ENCODE results near the gene CEACAM16. TPM values are rescaled to one million over a fixed set of nuclear protein-coding genes. Genes with fewer than 3 reads are reported as not detected.
"Not testable (repeated sequence)": the region's sequence is repeated elsewhere in the genome, so short reads cannot be mapped to it uniquely, and the experiment has no call there.

Gene CEACAM16
- total RNA-seq, 2 donors from 2014 or later: not detected

DNA sequence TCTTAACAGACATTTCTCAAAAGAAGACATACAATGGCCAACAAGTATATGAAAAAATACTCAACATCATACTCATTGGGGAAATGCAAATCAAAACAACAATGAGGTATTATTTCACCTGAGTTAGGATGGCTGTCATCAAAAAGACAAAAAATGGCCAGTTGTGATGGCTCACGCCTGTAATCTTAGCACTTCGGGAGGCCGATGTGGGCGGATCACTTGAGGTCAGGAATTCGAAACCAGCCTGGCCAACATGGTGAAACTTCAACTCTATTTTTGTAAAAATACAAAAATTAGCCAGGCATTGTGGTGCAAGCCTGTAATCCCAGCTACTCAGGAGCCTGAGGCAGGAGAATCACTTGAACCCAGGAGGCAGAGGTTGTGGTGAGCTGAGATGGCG is 22.0 kb downstream of the CEACAM16 start:
- H3K27ac Mint-ChIP-seq: no peak overlapping the region
- no peaks in the 10 kb centered on the region for H3K36me3 ChIP-seq (ENCODE audit: control insufficient read depth, insufficient read depth, low read length)
- H3K4me1 Mint-ChIP-seq: peaks cover 6% of the 10 kb centered on the region
- no peak overlapping the region for H3K4me3 Mint-ChIP-seq
- no peak overlapping the region for H3K4me3 ChIP-seq (ENCODE audit: low read length)
- H3K4me1 ChIP-seq (ENCODE audit: control insufficient read depth, insufficient read depth, low read length): peaks cover 5% of the 10 kb centered on the region
- no peaks in the 10 kb centered on the region for H3K27me3 ChIP-seq (ENCODE audit: control insufficient read depth, insufficient read depth, low read length, poor library complexity, severe bottlenecking)
- TF ChIP-seq, protein P1, sequence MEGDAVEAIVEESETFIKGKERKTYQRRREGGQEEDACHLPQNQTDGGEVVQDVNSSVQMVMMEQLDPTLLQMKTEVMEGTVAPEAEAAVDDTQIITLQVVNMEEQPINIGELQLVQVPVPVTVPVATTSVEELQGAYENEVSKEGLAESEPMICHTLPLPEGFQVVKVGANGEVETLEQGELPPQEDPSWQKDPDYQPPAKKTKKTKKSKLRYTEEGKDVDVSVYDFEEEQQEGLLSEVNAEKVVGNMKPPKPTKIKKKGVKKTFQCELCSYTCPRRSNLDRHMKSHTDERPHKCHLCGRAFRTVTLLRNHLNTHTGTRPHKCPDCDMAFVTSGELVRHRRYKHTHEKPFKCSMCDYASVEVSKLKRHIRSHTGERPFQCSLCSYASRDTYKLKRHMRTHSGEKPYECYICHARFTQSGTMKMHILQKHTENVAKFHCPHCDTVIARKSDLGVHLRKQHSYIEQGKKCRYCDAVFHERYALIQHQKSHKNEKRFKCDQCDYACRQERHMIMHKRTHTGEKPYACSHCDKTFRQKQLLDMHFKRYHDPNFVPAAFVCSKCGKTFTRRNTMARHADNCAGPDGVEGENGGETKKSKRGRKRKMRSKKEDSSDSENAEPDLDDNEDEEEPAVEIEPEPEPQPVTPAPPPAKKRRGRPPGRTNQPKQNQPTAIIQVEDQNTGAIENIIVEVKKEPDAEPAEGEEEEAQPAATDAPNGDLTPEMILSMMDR (conservative IDR thresholded peaks at IDR 0.05): no peak
- no peak overlapping the region for H3K27ac ChIP-seq (ENCODE audit: low read depth, low read length)
- DNase-seq: no peak
- peaks cover 1% of the 10 kb centered on the region for H3K9me3 ChIP-seq (ENCODE audit: control insufficient read depth, low read length)
- H3K36me3 Mint-ChIP-seq (ENCODE audit: low read depth): no peaks in the 10 kb centered on the region
- no peaks in the 10 kb centered on the region for H3K9me3 Mint-ChIP-seq
- no peak overlapping the region for H3K9ac ChIP-seq (ENCODE audit: extremely low read depth, low read length, poor library complexity, severe bottlenecking)
- peaks cover 5% of the 10 kb centered on the region for H3K27me3 Mint-ChIP-seq (ENCODE audit: insufficient read depth)
- WGBS, 2 experiments (ENCODE audit: insufficient coverage in 1 of 2, insufficient read length in 1 of 2): 89 to 95% methylated on average over 5 to 6 of the region's 6 CpGs

DNA sequence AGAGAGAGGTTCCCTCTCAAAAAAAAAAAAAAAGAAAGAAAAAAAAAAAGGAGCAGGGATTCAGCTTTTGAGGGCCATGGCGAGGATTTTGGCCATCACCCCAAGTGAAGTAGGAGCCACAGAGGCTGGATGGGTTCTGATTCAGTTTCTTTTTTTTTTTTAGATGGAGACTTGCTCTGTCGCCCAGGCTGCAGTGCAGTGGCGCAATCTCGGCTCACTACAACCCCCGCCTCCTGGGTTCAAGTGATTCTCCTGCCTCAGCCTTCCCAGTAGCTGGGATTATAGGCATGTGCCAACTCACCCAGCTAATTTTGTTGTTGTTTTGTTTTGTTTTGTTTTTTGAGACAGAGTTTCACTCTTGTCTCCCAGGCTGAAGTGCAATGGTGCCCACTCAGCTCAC is 22.4 kb downstream of the CEACAM16 start:
- not testable (repeated sequence) for H3K27me3 Mint-ChIP-seq (ENCODE audit: insufficient read depth); H3K4me1 Mint-ChIP-seq; H3K4me3 ChIP-seq (ENCODE audit: low read length); H3K9me3 ChIP-seq (ENCODE audit: control insufficient read depth, low read length); H3K36me3 ChIP-seq (ENCODE audit: control insufficient read depth, insufficient read depth, low read length); DNase-seq; H3K27me3 ChIP-seq (ENCODE audit: control insufficient read depth, insufficient read depth, low read length, poor library complexity, severe bottlenecking); H3K27ac Mint-ChIP-seq; H3K9ac ChIP-seq (ENCODE audit: extremely low read depth, low read length, poor library complexity, severe bottlenecking); H3K27ac ChIP-seq (ENCODE audit: low read depth, low read length); H3K4me3 Mint-ChIP-seq; H3K36me3 Mint-ChIP-seq (ENCODE audit: low read depth); H3K4me1 ChIP-seq (ENCODE audit: control insufficient read depth, insufficient read depth, low read length); H3K9me3 Mint-ChIP-seq
- 89% methylated on average over 5 of the region's 5 CpGs; no CpG with 5 or more reads in 1 of the 2 experiments for WGBS, 2 experiments (ENCODE audit: insufficient coverage in 1 of 2, insufficient read length in 1 of 2)

DNA sequence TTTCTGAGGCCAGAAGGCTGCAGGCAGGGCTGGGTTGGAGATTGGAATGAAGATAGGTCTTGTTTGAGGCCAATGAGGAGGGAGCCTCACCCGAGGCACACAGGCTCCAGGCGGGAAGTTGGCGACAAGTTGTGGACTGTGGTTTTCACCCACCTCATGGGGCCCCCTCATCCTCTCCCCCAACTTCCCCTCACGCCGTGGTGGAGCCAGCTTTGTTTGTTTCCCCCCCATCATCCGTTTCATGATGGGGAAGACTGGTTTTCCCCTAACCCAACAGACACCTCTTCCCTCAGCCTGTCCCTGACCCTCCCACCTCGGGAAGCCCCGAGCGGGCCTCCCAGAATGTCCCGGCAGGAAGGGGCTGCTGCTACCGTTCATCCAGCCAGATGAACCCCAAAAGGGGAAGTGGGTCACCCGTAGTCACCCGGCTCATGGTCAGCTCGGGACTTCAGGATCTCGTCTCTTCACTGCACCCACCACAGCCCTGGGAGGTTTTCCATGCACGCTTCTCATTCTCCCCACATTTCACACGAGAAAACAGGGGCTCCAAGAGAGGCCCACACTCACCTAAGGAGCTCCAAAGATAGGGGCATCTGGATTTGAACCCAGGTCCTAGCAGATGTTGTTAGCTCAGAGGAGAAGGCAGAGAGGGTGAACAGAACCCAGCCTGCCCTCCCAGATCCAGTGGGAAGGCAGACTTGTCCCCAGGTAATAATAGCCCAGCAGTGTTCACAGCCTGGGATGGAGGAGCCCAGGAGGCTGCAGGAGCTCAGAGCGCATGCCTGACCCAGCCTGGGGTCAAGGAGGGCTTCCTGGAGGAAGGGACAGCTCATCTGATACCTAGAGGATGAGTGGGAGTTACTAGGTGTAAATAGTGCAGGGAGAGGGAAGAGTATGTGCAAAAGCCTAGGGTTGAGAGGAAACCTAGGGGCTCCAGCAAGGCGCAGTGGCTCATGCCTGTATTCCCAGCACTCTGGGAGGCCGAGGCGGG is 23.5 kb downstream of the CEACAM16 start:
- no peak overlapping the region for H3K27ac Mint-ChIP-seq
- no peaks in the 10 kb centered on the region for H3K36me3 Mint-ChIP-seq (ENCODE audit: low read depth)
- no peak overlapping the region for H3K9ac ChIP-seq (ENCODE audit: extremely low read depth, low read length, poor library complexity, severe bottlenecking)
- no peaks in the 10 kb centered on the region for H3K9me3 Mint-ChIP-seq
- H3K27ac ChIP-seq (ENCODE audit: low read depth, low read length): no peak overlapping the region
- WGBS, 2 experiments (ENCODE audit: insufficient coverage in 1 of 2, insufficient read length in 1 of 2): 84 to 91% methylated on average over 11 to 21 of the region's 21 CpGs
- H3K9me3 ChIP-seq (ENCODE audit: control insufficient read depth, low read length): no peaks in the 10 kb centered on the region
- H3K4me3 Mint-ChIP-seq: no peak overlapping the region
- no peak overlapping the region for H3K4me3 ChIP-seq (ENCODE audit: low read length)
- DNase-seq: no peak
- H3K36me3 ChIP-seq (ENCODE audit: control insufficient read depth, insufficient read depth, low read length): no peaks in the 10 kb centered on the region
- peaks cover 5% of the 10 kb centered on the region for H3K4me1 ChIP-seq (ENCODE audit: control insufficient read depth, insufficient read depth, low read length)
- TF ChIP-seq, protein P1 (conservative IDR thresholded peaks at IDR 0.05): no peak
- H3K27me3 Mint-ChIP-seq (ENCODE audit: insufficient read depth): peaks cover 5% of the 10 kb centered on the region
- peaks cover 6% of the 10 kb centered on the region for H3K4me1 Mint-ChIP-seq
- no peaks in the 10 kb centered on the region for H3K27me3 ChIP-seq (ENCODE audit: control insufficient read depth, insufficient read depth, low read length, poor library complexity, severe bottlenecking)

Measured in endodermal cell (in vitro differentiated cells).